GM19351 (cell line): ENCODE measurements around the gene LNX1.

ENCODE experiments used
- ATAC-seq: cut with Tn5 transposase; IDR thresholded peaks from one replicate; pipeline ENCODE4 v1.9.1; 2021; ENCODE audit warnings: mild to moderate bottlenecking, moderate library complexity; ENCODE audit not compliant: unreplicated experiment

LNX1 gene

GRCh38 chr4:53591372-53591892, at the start of gene LNX1:
Gene LNX1, minus strand, starts transcription at chr4:53591486. Its CDS starts 17,484 bp downstream, at chr4:53574002.
- ATAC-seq, result no peak

- peak; percentile 82 for ATAC-seq
These were observed 49.5 kb upstream of the LNX1 start for GRCh38 chr4:53640576-53641453.

GRCh38 chr4:53638919-53639318, 47.6 kb upstream of the LNX1 start:
- no peak for ATAC-seq

GRCh38 chr4:53637348-53637747, 46.1 kb upstream of the LNX1 start:
- ATAC-seq, result no peak

- no peak for ATAC-seq
These were observed 44.6 kb upstream of the LNX1 start for GRCh38 chr4:53635697-53636483.

- ATAC-seq, result no peak
These were observed 42.3 kb upstream of the LNX1 start for GRCh38 chr4:53633608-53634007.

GRCh38 chr4:53629296-53629695, 38.0 kb upstream of the LNX1 start:
- ATAC-seq, result no peak

- no peak for ATAC-seq
These were observed 35.2 kb upstream of the LNX1 start for GRCh38 chr4:53626491-53626890.

GRCh38 chr4:53625888-53626287, 34.6 kb upstream of the LNX1 start:
- no peak for ATAC-seq

- no peak for ATAC-seq
These were observed 31.5 kb upstream of the LNX1 start for GRCh38 chr4:53622739-53623151.

GRCh38 chr4:53620956-53621355, 29.7 kb upstream of the LNX1 start:
- no peak for ATAC-seq

GRCh38 chr4:53619431-53619830, 28.1 kb upstream of the LNX1 start:
- ATAC-seq, result no peak

- ATAC-seq, result no peak
These were observed 27.0 kb upstream of the LNX1 start for GRCh38 chr4:53618321-53618720.

- peak; percentile 61 for ATAC-seq
These were observed 25.9 kb upstream of the LNX1 start for GRCh38 chr4:53617101-53617680.

- ATAC-seq, result no peak
These were observed 24.9 kb upstream of the LNX1 start for GRCh38 chr4:53616219-53616618.

GRCh38 chr4:53614591-53614990, 23.3 kb upstream of the LNX1 start:
- no peak for ATAC-seq

- no peak for ATAC-seq
These were observed 22.1 kb upstream of the LNX1 start for GRCh38 chr4:53613428-53613827.

GRCh38 chr4:53608649-53609048, 17.4 kb upstream of the LNX1 start:
- peak; percentile 40 for ATAC-seq

- peak; percentile 49 for ATAC-seq
These were observed 17.0 kb upstream of the LNX1 start for GRCh38 chr4:53608242-53608641.

GRCh38 chr4:53605783-53606182, 14.5 kb upstream of the LNX1 start:
- no peak for ATAC-seq

GRCh38 chr4:53602390-53602789, 11.1 kb upstream of the LNX1 start:
- ATAC-seq, result no peak
